GM19372 (cell line): ENCODE measurements around the gene KRT79.

Experiments
- ATAC-seq: cut with Tn5 transposase; IDR thresholded peaks from one replicate; pipeline ENCODE4 v1.9.1; 2021; ENCODE audit warnings: mild to moderate bottlenecking, low read depth, moderate library complexity; ENCODE audit not compliant: unreplicated experiment

Gene KRT79

GRCh38 chr12:52776913-52777395 lies 57.2 kb downstream of the KRT79 start, which contains the start of gene KRT76:
Gene KRT76 (minus strand): TSS chr12:52777345. CDS start chr12:52777291, 54 bp downstream.
- no peak for ATAC-seq

- ATAC-seq: no peak
These were observed 57.7 kb downstream of the KRT79 start for GRCh38 chr12:52776435-52776834.

DNA sequence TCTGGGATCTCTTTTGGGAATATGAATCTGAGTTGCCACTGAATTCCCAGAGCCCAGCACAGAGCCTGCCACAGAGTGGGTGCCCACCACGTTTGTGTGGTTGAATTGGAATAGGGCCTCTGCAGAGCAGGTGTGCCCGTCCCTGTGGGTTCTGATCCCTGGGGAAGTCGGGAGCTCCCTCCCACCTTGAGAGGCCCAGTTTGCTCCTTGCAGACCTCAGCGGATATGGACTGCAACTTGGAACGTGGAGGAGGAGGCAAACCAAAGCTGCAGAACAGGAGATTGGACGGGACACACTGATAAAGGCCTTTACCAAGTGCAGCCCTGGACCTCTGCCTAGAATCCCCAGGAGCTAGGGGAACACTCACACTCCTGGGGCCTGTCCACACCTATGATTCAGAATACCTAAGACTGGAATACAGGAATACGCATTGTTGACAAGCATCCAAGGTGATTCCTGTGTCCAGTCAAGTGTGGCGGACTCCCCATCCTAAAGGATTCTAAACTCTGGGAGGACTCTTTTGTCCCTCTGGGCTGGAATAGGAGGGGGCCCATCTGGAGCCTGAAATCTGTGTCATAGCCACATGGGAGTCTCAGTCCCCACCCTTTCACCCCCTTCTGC lies 59.4 kb downstream of the KRT79 start:
- ATAC-seq: no peak

DNA sequence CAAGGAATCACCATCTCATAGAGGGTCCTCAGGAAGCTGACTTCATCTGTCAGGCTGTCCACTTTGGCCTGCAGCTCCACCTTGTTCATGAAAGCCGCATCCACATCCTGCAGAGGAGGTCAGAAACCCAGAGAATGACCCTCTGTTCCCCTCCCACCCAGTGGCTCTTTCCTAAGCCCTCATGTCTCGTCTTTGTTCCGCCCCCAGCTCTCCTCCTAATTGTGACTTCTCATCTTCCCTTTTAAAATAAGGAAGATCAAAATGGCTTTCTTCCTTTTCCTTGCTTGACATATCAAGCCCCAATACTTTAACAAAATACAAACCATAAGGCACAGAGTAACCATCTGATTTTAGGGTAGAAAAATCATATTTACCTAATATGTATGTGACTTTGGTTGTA lies 61.3 kb downstream of the KRT79 start:
- no peak for ATAC-seq

DNA sequence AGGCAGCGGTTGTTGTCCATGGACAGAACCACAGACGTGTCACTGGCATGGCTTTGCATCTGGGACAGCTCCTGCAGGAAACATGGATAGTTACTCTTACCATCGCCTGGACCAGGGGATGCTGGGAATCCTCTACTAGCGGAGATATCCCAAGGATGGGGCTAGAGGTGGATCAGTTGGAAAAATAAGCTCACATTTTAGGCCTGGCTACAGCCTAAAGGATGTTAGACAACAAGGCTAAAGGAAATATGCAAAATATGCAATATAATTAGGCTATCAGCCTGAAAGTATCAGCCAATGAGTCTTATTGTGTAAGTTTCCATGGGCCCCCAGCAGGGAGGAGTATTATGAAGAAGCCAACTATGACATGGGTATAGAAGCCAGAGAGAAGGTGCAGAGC lies 61.9 kb downstream of the KRT79 start:
- ATAC-seq: no peak

GRCh38 chr12:52771505-52771904 lies 62.6 kb downstream of the KRT79 start:
- no peak for ATAC-seq
